Measurements from ENCODE around the gene HSPB9. TPM values are rescaled to one million over a fixed set of nuclear protein-coding genes. Genes with fewer than 3 reads are reported as not detected.

Gene HSPB9
- total and polyA plus RNA-seq, 9 of the 15 experiments (the other 6 are each of a cell fraction or from before 2014, with no cell fraction given), result 0.04 to 0.16 (median 0.08) TPM; not detected in 3

DNA sequence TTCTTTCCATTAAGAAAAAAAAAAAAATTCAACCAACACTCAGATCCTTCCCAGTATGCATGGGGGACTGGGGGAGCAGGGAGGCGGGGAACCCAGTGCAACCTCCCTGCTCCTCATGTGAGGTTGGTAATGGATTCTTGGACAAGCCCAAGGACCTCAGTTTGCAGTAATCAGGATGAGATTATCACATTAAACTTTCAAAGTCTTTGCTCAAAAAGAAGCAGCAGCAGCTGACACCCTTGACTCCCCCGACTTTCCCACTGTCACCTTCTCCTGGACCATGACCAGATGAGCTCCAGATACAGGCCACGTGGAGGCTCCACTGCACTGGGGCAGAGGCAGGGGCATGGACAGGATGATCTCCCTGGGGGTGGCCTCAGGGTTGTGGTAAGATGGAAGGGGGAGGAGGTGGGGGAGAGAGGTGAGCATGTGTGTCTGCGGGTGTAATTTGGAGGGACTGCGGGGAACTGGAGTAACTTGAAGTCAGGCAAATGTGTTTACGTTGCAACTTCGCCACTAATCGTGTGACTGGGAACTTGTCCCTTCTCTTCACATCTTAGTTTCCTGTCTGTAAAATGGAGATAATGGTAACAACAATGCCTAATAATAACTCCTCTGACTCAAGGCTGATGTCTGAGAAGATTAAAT is 44.1 kb upstream of the HSPB9 start (continued):
- TF ChIP-seq, protein P1, sequence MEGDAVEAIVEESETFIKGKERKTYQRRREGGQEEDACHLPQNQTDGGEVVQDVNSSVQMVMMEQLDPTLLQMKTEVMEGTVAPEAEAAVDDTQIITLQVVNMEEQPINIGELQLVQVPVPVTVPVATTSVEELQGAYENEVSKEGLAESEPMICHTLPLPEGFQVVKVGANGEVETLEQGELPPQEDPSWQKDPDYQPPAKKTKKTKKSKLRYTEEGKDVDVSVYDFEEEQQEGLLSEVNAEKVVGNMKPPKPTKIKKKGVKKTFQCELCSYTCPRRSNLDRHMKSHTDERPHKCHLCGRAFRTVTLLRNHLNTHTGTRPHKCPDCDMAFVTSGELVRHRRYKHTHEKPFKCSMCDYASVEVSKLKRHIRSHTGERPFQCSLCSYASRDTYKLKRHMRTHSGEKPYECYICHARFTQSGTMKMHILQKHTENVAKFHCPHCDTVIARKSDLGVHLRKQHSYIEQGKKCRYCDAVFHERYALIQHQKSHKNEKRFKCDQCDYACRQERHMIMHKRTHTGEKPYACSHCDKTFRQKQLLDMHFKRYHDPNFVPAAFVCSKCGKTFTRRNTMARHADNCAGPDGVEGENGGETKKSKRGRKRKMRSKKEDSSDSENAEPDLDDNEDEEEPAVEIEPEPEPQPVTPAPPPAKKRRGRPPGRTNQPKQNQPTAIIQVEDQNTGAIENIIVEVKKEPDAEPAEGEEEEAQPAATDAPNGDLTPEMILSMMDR (IDR thresholded peaks at IDR 0.05 in 2 of 3, conservative IDR thresholded peaks at IDR 0.05 in 1 of 3; ENCODE audit: insufficient read depth in 2 of 3, low read depth in 1 of 3, low read length in 3 of 3), result peak in 1 of 3 experiments; percentile 19; a peak in 1 of 6 replicates
- TF ChIP-seq NCOR1 (IDR thresholded peaks at IDR 0.05) (0 out of 2 replicates have a peak, but pooled peaks have one; percentile 25), ZFPM2 (CRISPR knock-in tag; IDR thresholded peaks at IDR 0.05) (no peak), CBFA2T3 (IDR thresholded peaks at IDR 0.05) (peak; percentile 67), ZNF133 (CRISPR knock-in tag; IDR thresholded peaks at IDR 0.05) (no peak), PURB (CRISPR knock-in tag; IDR thresholded peaks at IDR 0.05; ENCODE audit: low read depth) (no peak), ARHGAP35 (IDR thresholded peaks at IDR 0.05; ENCODE audit: partially characterized antibody) (no peak), TEAD4 (IDR thresholded peaks at IDR 0.05; ENCODE audit: low read length) (peak; percentile 50), TEAD4 (CRISPR knock-in tag; IDR thresholded peaks at IDR 0.05; ENCODE audit: borderline replicate concordance) (no peak), FOXK1 (CRISPR knock-in tag; IDR thresholded peaks at IDR 0.05; ENCODE audit: borderline replicate concordance) (no peak), RBM14 (IDR thresholded peaks at IDR 0.05; ENCODE audit: borderline replicate concordance, insufficient read depth, low read depth, low read length) (no peak), SMARCC2 (IDR thresholded peaks at IDR 0.05; ENCODE audit: low read depth) (no peak), SLC30A9 (CRISPR knock-in tag; IDR thresholded peaks at IDR 0.05) (no peak), ZKSCAN8 (CRISPR knock-in tag; IDR thresholded peaks at IDR 0.05) (no peak), SREBF2 (CRISPR knock-in tag; IDR thresholded peaks at IDR 0.05) (no peak)
- TF ChIP-seq, protein P2, sequence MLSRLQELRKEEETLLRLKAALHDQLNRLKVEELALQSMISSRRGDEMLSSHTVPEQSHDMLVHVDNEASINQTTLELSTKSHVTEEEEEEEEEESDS (CRISPR knock-in tag; IDR thresholded peaks at IDR 0.05), result no peak
